GM12874 (cell line): Measurements from ENCODE around the gene VPS4A.
A peak's percentile ranks its signal among the peaks of the same experiment; 100 is the strongest.

Source experiments
- CTCF ChIP-seq: IDR thresholded peaks from 2 replicates; pipeline ENCODE4 v1.5.1; 2011; ENCODE audit warnings: low read depth, mild to moderate bottlenecking, control low read depth, low read length, moderate library complexity; ENCODE audit not compliant: insufficient read depth

The VPS4A gene

GRCh38 chr16:69310653-69311532 lies at the start of gene VPS4A:
Gene VPS4A (plus strand): TSS chr16:69311350. CDS start chr16:69311512, 162 bp downstream.
- TF ChIP-seq CTCF, result peak; percentile 97

GRCh38 chr16:69266334-69267063 lies 44.7 kb upstream of the VPS4A start:
- TF ChIP-seq CTCF, result no peak

- no peak for TF ChIP-seq CTCF
Observed at GRCh38 chr16:69267633-69268032, 43.5 kb upstream of the VPS4A start.

- TF ChIP-seq CTCF, result no peak
Observed at GRCh38 chr16:69270395-69270794, 40.8 kb upstream of the VPS4A start.

GRCh38 chr16:69270831-69271230 lies 40.3 kb upstream of the VPS4A start:
- TF ChIP-seq CTCF, result no peak

- no peak for TF ChIP-seq CTCF
Observed at GRCh38 chr16:69273009-69273408, 38.1 kb upstream of the VPS4A start.

GRCh38 chr16:69274699-69275235 lies 36.4 kb upstream of the VPS4A start:
- TF ChIP-seq CTCF, result no peak
